NCI-H82 treated with DMSO at 0.1 percent for 48 hours (cell line): ENCODE results near the gene SPTLC1.
"Not testable (repeated sequence)": the region's sequence is repeated elsewhere in the genome, so short reads cannot be mapped to it uniquely, and the experiment has no call there.

Source experiments
- DNase-seq: peaks from one replicate; lab custom pipeline; 2025; ENCODE audit not compliant: unreplicated experiment; lab: John Stamatoyannopoulos, UW

SPTLC1 gene

GRCh38 chr9:92140754-92141143, 25.5 kb upstream of the SPTLC1 start:
- DNase-seq: no peak

DNA sequence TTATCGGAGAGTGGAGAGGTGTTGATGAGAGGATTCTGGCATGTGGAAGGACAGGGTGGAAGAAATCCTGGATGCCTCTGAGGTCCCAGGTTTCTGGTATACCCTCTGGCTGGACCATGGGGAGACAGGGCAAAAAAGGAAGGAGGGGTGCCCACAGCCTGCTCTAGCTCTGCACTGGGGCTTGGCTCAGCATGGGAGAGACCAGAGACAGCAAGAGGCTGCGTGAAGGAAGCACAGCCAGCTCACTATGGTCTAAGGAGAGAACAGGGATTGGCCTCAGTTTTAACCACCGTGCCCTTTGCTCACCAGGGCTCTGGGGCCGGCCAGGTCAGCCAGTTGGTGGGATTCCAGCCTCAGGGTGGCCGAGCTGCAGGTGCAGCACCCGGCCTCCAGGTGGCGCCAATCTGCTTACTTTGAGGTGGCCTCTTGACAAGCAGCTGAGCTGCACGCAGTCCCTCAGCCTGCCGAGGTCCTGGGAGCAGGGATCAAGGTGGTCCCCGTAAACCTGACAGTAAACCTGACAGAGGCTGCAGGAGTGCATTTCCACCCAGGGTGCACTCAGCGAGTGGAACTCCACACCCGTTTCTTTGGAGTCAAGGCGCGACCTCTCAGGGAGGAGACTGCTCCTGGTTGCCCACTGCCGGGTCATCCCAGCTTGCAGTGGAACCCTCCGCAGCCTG, 25.0 kb upstream of the SPTLC1 start:
- DNase-seq: peak; percentile 13

GRCh38 chr9:92138960-92139540, 23.8 kb upstream of the SPTLC1 start:
- DNase-seq: not testable (repeated sequence)

GRCh38 chr9:92138157-92138959, 23.1 kb upstream of the SPTLC1 start:
- DNase-seq: no peak

- no peak for DNase-seq
These were observed 21.1 kb upstream of the SPTLC1 start for GRCh38 chr9:92136184-92136858.

GRCh38 chr9:92135576-92135975, 20.4 kb upstream of the SPTLC1 start:
- no peak for DNase-seq

- peak; percentile 60 for DNase-seq
These were observed 18.9 kb upstream of the SPTLC1 start for GRCh38 chr9:92133949-92134604.

GRCh38 chr9:92132913-92133312, 17.7 kb upstream of the SPTLC1 start:
- DNase-seq: not testable (repeated sequence)

- DNase-seq: no peak
These were observed 17.3 kb upstream of the SPTLC1 start for GRCh38 chr9:92132501-92132900.

DNA sequence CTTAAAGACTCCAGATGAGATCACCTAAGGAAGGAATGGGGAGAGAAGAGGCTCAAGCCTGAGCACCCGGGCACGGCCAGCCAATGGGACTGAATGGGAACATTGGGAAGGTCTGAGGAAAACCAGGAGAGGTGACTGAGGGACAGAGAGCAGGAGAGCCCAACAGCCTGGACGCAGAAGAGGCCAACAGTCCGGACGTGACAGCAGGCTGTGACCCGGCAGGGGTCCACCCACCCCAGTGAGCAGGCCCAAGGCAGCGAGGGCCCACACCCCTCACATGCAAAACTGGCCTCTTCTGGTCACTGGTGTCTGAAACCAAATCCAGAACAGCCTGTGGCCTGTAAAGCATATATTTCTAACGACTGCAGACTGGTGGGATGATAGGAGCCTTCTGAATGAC, 7.6 kb upstream of the SPTLC1 start:
- no peak for DNase-seq

DNA sequence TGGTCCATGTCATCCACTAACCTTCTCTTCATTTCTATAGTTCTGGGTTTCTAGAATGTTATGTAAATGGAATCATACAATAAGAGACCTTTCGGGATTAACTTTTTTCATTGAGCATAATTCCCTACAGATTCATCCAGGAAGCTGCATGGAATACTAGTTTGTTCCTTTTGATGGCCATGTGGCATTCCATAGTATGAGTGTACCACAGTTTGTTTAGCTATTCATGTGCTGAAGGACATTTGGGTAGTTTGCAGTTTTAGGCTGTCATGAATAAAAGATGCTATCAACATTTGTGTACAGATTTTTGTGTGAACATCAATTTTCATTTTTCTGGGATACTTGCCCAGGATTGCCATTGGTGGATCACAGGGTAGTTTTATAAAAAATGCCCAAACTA, 6.8 kb upstream of the SPTLC1 start:
- no peak for DNase-seq

GRCh38 chr9:92121265-92121664, 6.1 kb upstream of the SPTLC1 start:
- DNase-seq: no peak

GRCh38 chr9:92120138-92120537, 4.9 kb upstream of the SPTLC1 start:
- no peak for DNase-seq

DNA sequence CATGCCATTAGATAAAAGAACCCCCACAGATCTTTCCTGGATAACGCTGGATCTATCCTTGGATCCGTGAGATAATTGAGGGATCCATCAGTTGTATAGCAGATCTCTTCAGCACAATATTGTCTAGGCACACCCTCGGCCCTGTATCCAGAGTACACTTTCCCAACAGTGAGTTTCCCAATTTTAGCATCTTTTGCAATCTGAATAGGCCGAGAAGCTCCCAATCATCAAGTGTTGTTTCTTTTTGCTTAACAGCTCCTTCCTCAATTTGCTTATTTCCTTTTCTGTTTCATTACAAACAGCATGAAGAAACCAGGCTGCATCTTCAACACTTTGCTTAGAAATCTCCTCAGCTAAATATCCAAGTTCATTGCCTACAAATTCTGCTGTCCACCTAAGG, 4.4 kb upstream of the SPTLC1 start:
- DNase-seq: no peak

- no peak for DNase-seq
These were observed 7.1 kb downstream of the SPTLC1 start for GRCh38 chr9:92108122-92108521.

DNA sequence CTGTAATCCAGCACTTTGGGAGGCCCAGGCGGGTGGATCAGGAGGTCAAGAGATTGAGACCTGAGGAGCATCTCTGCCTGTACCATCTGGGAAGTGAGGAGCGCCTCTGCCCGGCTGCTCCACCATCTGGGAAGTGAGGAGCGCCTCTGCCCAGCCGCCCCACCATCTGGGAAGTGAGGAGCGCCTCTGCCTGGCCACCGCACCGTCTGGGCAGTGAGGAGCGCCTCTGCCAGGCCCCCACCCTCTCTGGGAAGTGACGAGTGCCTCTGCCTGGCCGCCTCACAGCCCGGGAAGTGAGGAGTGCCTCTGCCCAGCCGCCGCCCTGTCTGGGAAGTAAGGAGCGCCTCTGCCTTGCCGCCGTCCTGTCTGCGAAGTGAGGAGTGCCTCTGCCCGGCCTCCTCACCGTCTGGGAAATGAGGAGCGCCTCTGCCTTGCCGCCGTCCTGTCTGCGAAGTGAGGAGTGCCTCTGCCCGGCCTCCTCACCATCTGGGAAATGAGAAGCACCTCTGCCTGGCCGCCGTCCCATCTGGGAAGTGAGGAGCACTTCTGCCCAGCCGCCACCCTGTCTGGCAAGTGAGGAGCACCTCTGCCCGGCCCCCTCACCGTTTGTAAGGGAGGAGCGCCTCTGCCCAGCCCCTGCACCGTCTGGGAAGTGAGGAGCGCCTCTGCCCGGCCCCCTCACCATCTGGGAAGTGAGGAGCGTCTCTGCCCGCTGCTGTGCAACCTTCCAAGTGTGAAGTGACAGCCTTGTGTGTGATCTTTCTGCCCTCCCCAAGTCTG, 9.6 kb downstream of the SPTLC1 start:
- DNase-seq: not testable (repeated sequence)

- not testable (repeated sequence) for DNase-seq
These were observed 11.6 kb downstream of the SPTLC1 start for GRCh38 chr9:92103601-92104000.

- no peak for DNase-seq
These were observed 14.8 kb downstream of the SPTLC1 start for GRCh38 chr9:92100237-92100911.

DNA sequence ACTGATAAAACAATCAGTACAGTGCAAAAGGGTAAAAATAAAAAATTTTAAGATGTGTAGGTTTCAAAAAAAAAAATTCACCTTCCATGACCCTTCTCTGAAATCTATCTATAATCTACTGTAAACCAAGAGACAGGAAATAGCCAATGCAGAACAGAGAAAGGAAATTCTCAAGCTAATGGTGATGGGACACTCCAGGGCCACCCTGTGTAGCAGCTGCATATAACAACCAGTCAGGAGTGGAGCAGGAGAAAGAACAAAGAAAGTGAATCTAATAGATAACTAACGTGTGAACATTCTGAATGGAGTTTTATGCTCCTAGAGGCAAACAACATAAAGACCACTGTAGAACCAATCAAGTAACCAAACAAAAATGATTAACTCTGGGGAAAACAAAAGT, 16.6 kb downstream of the SPTLC1 start:
- DNase-seq: no peak

DNA sequence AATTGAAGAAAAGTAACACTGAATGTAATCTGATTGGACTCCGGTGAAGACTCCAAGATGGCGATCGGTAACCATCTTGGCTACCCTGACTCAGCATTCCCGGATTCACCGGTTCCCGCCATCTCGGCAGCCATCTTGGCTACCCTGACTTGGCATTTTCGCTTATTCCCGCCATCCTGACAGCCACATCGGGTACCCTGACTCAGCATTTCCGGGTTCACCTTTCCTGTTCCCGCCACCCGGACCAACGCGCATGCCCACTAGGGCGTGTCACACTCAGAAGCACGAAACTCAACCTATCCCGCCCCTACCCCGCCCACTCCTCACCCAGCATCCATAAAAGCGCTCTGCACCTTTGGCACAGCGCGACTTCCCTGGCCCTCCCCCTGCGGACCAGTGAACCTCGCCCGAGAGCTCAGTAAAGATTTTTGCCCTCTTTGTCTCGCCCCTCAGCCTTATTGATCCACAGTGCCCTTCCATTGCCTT, 17.2 kb downstream of the SPTLC1 start:
- DNase-seq: no peak
